ENCODE results near the gene IFNLR1.

DNA sequence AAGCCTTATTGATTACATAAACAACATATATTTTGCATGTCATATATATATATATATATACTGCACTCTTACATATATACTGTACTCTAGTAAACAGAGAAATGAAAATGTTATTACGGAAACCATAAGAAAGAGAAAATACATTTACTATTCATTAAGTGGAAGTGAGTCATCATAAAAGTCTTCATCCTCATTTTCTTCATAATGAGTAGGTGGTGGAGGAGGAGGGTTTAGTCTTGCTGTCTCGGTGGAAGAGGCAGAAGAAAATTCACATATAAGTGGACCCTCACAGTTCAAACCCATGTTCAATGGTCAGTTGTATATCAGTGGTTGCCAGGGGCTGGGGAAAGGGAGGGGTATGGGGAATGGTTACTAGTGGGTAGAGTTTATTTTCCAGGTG, 8.0 kb upstream of the IFNLR1 start:
- TF ChIP-seq ZNF24 (IDR thresholded peaks at IDR 0.05) (no peak), SIN3B (IDR thresholded peaks at IDR 0.05; ENCODE audit: low read depth) (no peak), SP2 (IDR thresholded peaks at IDR 0.05; ENCODE audit: extremely low read depth, low read depth, low read length, poor library complexity, severe bottlenecking) (no peak), ZBTB7A (IDR thresholded peaks at IDR 0.05; ENCODE audit: borderline replicate concordance, control insufficient read depth, low read depth, low read length) (no peak), STAG1 (CRISPR knock-in tag; IDR thresholded peaks at IDR 0.05; ENCODE audit: borderline replicate concordance) (no peak), NR1H2 (CRISPR knock-in tag; IDR thresholded peaks at IDR 0.05) (no peak), HDAC2 (IDR thresholded peaks at IDR 0.05) (no peak)
- TF ChIP-seq, protein P1, sequence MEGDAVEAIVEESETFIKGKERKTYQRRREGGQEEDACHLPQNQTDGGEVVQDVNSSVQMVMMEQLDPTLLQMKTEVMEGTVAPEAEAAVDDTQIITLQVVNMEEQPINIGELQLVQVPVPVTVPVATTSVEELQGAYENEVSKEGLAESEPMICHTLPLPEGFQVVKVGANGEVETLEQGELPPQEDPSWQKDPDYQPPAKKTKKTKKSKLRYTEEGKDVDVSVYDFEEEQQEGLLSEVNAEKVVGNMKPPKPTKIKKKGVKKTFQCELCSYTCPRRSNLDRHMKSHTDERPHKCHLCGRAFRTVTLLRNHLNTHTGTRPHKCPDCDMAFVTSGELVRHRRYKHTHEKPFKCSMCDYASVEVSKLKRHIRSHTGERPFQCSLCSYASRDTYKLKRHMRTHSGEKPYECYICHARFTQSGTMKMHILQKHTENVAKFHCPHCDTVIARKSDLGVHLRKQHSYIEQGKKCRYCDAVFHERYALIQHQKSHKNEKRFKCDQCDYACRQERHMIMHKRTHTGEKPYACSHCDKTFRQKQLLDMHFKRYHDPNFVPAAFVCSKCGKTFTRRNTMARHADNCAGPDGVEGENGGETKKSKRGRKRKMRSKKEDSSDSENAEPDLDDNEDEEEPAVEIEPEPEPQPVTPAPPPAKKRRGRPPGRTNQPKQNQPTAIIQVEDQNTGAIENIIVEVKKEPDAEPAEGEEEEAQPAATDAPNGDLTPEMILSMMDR (IDR thresholded peaks at IDR 0.05 in 2 of 3, conservative IDR thresholded peaks at IDR 0.05 in 1 of 3; ENCODE audit: insufficient read depth in 2 of 3, low read depth in 1 of 3, low read length in 3 of 3): no peak
- TF ChIP-seq, protein P2, sequence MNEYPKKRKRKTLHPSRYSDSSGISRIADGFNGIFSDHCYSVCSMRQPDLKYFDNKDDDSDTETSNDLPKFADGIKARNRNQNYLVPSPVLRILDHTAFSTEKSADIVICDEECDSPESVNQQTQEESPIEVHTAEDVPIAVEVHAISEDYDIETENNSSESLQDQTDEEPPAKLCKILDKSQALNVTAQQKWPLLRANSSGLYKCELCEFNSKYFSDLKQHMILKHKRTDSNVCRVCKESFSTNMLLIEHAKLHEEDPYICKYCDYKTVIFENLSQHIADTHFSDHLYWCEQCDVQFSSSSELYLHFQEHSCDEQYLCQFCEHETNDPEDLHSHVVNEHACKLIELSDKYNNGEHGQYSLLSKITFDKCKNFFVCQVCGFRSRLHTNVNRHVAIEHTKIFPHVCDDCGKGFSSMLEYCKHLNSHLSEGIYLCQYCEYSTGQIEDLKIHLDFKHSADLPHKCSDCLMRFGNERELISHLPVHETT (CRISPR knock-in tag; conservative IDR thresholded peaks at IDR 0.05 in 1 of 2, IDR thresholded peaks at IDR 0.05 in 1 of 2): no peak

All from K562 (cell line).